HepG2 (cell line): Measurements from ENCODE around the gene HES6. TPM values are rescaled to one million over a fixed set of nuclear protein-coding genes. Genes with fewer than 3 reads are reported as not detected.
A peak's percentile ranks its signal among the peaks of the same experiment; 100 is the strongest.

ENCODE experiments used
- GLI4 ChIP-seq: sonication (generic); formaldehyde crosslinking; IDR thresholded peaks from 2 replicates; pipeline ENCODE4 v1.5.1; 2020; ENCODE audit warnings: missing genetic modification reagents, mild to moderate bottlenecking, moderate library complexity, borderline replicate concordance
- HMG20A ChIP-seq: IDR thresholded peaks from 2 replicates; pipeline ENCODE4 v1.6.1; 2016; ENCODE audit warnings: borderline replicate concordance
- HNF4G ChIP-seq, 2 experiments: sonication (generic) in 1 of 2; formaldehyde crosslinking in 1 of 2; IDR thresholded peaks; 2 replicates each; pipeline versions ENCODE4 v1.4.0 to v1.6.1; 2011 to 2020; ENCODE audit warnings: borderline replicate concordance in 2 of 2, low read depth in 2 of 2, mild to moderate bottlenecking in 2 of 2, low read length in 1 of 2, missing genetic modification reagents in 1 of 2, moderate library complexity in 1 of 2
- MED1 ChIP-seq: sonication (generic); formaldehyde crosslinking; IDR thresholded peaks from 2 replicates; pipeline ENCODE4 v1.4.0; 2020; ENCODE audit warnings: missing genetic modification reagents
- MLX ChIP-seq: IDR thresholded peaks from 2 replicates; pipeline ENCODE4 v1.6.1; 2016
- NCOA2 ChIP-seq: sonication (generic); formaldehyde crosslinking; IDR thresholded peaks from 2 replicates; pipeline ENCODE4 v1.8.0; 2022; ENCODE audit warnings: inconsistent platforms
- NFKB2 ChIP-seq: sonication (generic); formaldehyde crosslinking; IDR thresholded peaks from 2 replicates; pipeline ENCODE4 v1.4.0; 2020; ENCODE audit warnings: missing genetic modification reagents, borderline replicate concordance
- RCOR2 ChIP-seq: IDR thresholded peaks from 2 replicates; pipeline ENCODE4 v1.6.1; 2016; ENCODE audit warnings: missing biosample characterization, missing genetic modification reagents
- SMARCC2 ChIP-seq: fragments of 450-650 bp; IDR thresholded peaks from 2 replicates; pipeline ENCODE4 v1.6.1; 2017; ENCODE audit warnings: antibody characterized with exemption, mild to moderate bottlenecking
- TFDP1 ChIP-seq: IDR thresholded peaks from 2 replicates; pipeline ENCODE4 v1.6.1; 2016; ENCODE audit warnings: missing compliant biosample characterization, missing genetic modification reagents, borderline replicate concordance
- ZNF101 ChIP-seq: sonication (generic); formaldehyde crosslinking; IDR thresholded peaks from 2 replicates; pipeline ENCODE4 v1.4.0; 2020; ENCODE audit warnings: mild to moderate bottlenecking, low read depth, missing genetic modification reagents, borderline replicate concordance
- ZNF275 ChIP-seq: sonication (generic); formaldehyde crosslinking; IDR thresholded peaks from 2 replicates; pipeline ENCODE4 v1.8.0; 2022; ENCODE audit warnings: missing genetic modification reagents, mild to moderate bottlenecking, inconsistent platforms, borderline replicate concordance
- ZNF44 ChIP-seq: sonication (generic); formaldehyde crosslinking; IDR thresholded peaks from 2 replicates; pipeline ENCODE4 v1.5.1; 2020; ENCODE audit warnings: mild to moderate bottlenecking, missing genetic modification reagents
- ZNF513 ChIP-seq: sonication (generic); formaldehyde crosslinking; conservative IDR thresholded peaks from 2 replicates; pipeline ENCODE4 v1.5.0; 2020; ENCODE audit warnings: missing genetic modification reagents
- ZNF713 ChIP-seq: sonication (generic); formaldehyde crosslinking; IDR thresholded peaks from 2 replicates; pipeline ENCODE4 v1.4.0; 2020; ENCODE audit warnings: mild to moderate bottlenecking, missing genetic modification reagents
- ZNF850 ChIP-seq: sonication (generic); formaldehyde crosslinking; conservative IDR thresholded peaks from 2 replicates; pipeline ENCODE4 v1.9.0; 2021; ENCODE audit warnings: mild to moderate bottlenecking, missing genetic modification reagents
- polyA plus RNA-seq, 8 experiments: library from polyadenylated mRNA; depleted of rRNA in 3 of 8; stranded (reverse) in 7 of 8; unstranded in 1 of 8; fragments of >200 nt; fragmentation: Illumina TruSeq in 4 of 8; extraction: Trizol in 4 of 8; gene quantifications; 2 replicates each; pipeline versions ENCODE4 v1.2.1 to v1.2.3, GENCODE V29; 2011 to 2016; ENCODE audit warnings: low read depth in 4 of 8, missing spikeins in 1 of 8, mixed read lengths in 1 of 8; ENCODE audit not compliant: insufficient read depth in 1 of 8
- total RNA-seq, 5 experiments: library from RNA; depleted of rRNA; stranded (reverse); fragments of >200 nt; fragmentation: Illumina TruSeq; extraction: Trizol; gene quantifications; 2 replicates each; pipeline ENCODE4 v1.2.3, GENCODE V29; 2016; ENCODE audit warnings: low read depth in 1 of 5

The HES6 gene
- total and polyA plus RNA-seq, 2 of the 13 experiments (the other 11 are each of a cell fraction or from before 2014, with no cell fraction given) = 19.5 to 82.8 TPM

- TF ChIP-seq RCOR2 (CRISPR knock-in tag) (0 out of 2 replicates have a peak, but pooled peaks have one; percentile 4), ZNF44 (no peak), HMG20A (CRISPR knock-in tag) (no peak), HNF4G (IDR thresholded peaks at IDR 0.05; ENCODE audit: borderline replicate concordance, low read depth, low read length) (no peak), HNF4G (CRISPR knock-in tag; IDR thresholded peaks at IDR 0.05; ENCODE audit: borderline replicate concordance, low read depth) (no peak), ZNF850 (no peak), ZNF275 (CRISPR knock-in tag) (0 out of 2 replicates have a peak, but pooled peaks have one; percentile 13), MLX (no peak), GLI4 (CRISPR knock-in tag) (no peak), ZNF101 (CRISPR knock-in tag) (no peak), TFDP1 (no peak), NFKB2 (CRISPR knock-in tag) (no peak), MED1 (CRISPR knock-in tag) (no peak), ZNF513 (CRISPR knock-in tag) (no peak), SMARCC2 (no peak), NCOA2 (no peak), ZNF713 (CRISPR knock-in tag) (no peak)
Observed at GRCh38 chr2:238286095-238286494, 46.3 kb upstream of the HES6 start (continued).
